Hepatocyte (in vitro differentiated cells): Measurements from ENCODE around the gene IFFO2. TPM values are rescaled to one million over a fixed set of nuclear protein-coding genes. Genes with fewer than 3 reads are reported as not detected.

Experiments used
- DNase-seq: peaks from one replicate; pipeline ENCODE4 v3.0.0-alpha.2; 2016; ENCODE audit warnings: low spot score
- H2AFZ ChIP-seq: fragments of 200-600 bp; sonication (generic); 2 replicates; pipeline ENCODE4 v1.6.0; 2016; ENCODE audit warnings: antibody characterized with exemption, mild to moderate bottlenecking
- H3K27ac ChIP-seq: fragments of 200-600 bp; sonication (generic); 2 replicates; pipeline ENCODE4 v1.5.1; 2016; ENCODE audit warnings: mild to moderate bottlenecking
- H3K27me3 ChIP-seq: fragments of 200-600 bp; sonication (generic); 2 replicates; pipeline ENCODE4 v1.6.1; 2016
- H3K36me3 ChIP-seq: fragments of 200-600 bp; sonication (generic); replicated peaks from 2 replicates; pipeline ENCODE4 v1.5.1; 2016; ENCODE audit warnings: low read depth; ENCODE audit not compliant: insufficient read depth
- H3K4me1 ChIP-seq: fragments of 200-600 bp; sonication (generic); 2 replicates; pipeline ENCODE4 v1.5.1; 2016; ENCODE audit warnings: mild to moderate bottlenecking, moderate library complexity; ENCODE audit not compliant: insufficient read depth
- H3K4me2 ChIP-seq: fragments of 200-600 bp; sonication (generic); 2 replicates; pipeline ENCODE4 v1.6.0; 2016
- H3K4me3 ChIP-seq: fragments of 200-600 bp; sonication (generic); 2 replicates; pipeline ENCODE4 v1.5.1; 2016; ENCODE audit warnings: mild to moderate bottlenecking
- H3K79me2 ChIP-seq: fragments of 200-600 bp; sonication (generic); 2 replicates; pipeline ENCODE4 v1.6.0; 2017; ENCODE audit warnings: mild to moderate bottlenecking
- H3K9me2 ChIP-seq: fragments of 200-600 bp; sonication (generic); replicated peaks from 2 replicates; pipeline ENCODE4 v1.6.0; 2017; ENCODE audit warnings: mild to moderate bottlenecking; ENCODE audit not compliant: insufficient read depth
- H3K9me3 ChIP-seq: fragments of 200-600 bp; sonication (generic); 2 replicates; pipeline ENCODE4 v1.5.1; 2016; ENCODE audit warnings: low read depth, mild to moderate bottlenecking
- H4K20me1 ChIP-seq: fragments of 200-600 bp; sonication (generic); 2 replicates; pipeline ENCODE4 v1.6.0; 2016; ENCODE audit warnings: mild to moderate bottlenecking; ENCODE audit not compliant: insufficient read depth, poor library complexity, severe bottlenecking
- EZH2 ChIP-seq: fragments of 200-600 bp; sonication (generic); IDR thresholded peaks from 2 replicates; pipeline ENCODE4 v1.6.1; 2016; ENCODE audit warnings: antibody characterized with exemption, mild to moderate bottlenecking, borderline replicate concordance
- EZH2phosphoT487 ChIP-seq: fragments of 200-600 bp; sonication (generic); IDR thresholded peaks from one replicate; pipeline ENCODE4 v1.6.1; 2018; ENCODE audit warnings: antibody characterized with exemption, mild to moderate bottlenecking, low read depth, moderate library complexity; ENCODE audit not compliant: unreplicated experiment, severe bottlenecking
- WGBS: methylation state at CpG from one replicate; pipeline ENCODE4 v1.1.6; 2016; ENCODE audit warnings: low lambda C conversion rate; ENCODE audit errors: missing lambda C conversion rate; 5-methylcytosine and 5-hydroxymethylcytosine counted together
- polyA plus RNA-seq: library from polyadenylated mRNA; unstranded; fragments of >200 nt; fragmentation: Nextera tagmentation; extraction: Ambion mirVana; gene quantifications from 2 replicates; pipeline ENCODE4 v1.2.1, GENCODE V29; 2016
- total RNA-seq: library from RNA; depleted of rRNA; stranded (reverse); fragments of >200 nt; gene quantifications from 2 replicates; pipeline ENCODE4 v1.2.3, GENCODE V29; 2014
- TF ChIP-seq, protein P1 (sequence below): fragments of 200-600 bp; sonication (generic); IDR thresholded peaks from 2 replicates; pipeline ENCODE4 v1.5.1; 2016; ENCODE audit warnings: antibody characterized with exemption, mild to moderate bottlenecking; ENCODE audit not compliant: poor library complexity

IFFO2 gene
- total and polyA plus RNA-seq, 2 experiments from 2014 or later: 0.85 to 7.2 TPM

DNA sequence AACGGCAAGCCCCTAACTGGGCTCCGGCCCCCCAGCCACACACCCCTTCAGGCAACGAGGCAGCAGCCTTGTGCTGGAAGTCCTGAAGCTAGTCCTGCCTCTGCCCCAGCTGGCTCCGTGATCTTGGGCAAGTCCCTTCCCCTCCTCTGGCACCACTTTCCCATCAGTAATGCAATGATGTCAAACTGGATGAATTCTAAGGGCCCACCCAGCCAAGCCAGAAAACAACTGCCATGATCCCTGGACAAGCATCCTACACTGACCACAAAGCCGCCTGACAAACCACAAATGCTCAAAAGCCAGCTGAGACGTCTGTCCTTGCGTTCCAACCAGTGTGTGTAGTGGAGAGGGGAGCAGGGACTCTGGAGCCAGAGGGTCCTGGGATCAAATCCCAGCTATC lies 26.8 kb downstream of the IFFO2 start:
- Histone ChIP-seq H2AFZ (no peak overlapping the region), H3K4me1 (peaks cover 6% of the 10 kb centered on the region), H3K9me2 (no peaks in the 10 kb centered on the region), H3K9me3 (no peaks in the 10 kb centered on the region), H3K4me2 (no peak overlapping the region), H3K4me3 (no peak overlapping the region), H4K20me1 (peaks cover 3% of the 10 kb centered on the region), H3K27ac (no peak overlapping the region), H3K36me3 (no peaks in the 10 kb centered on the region), H3K27me3 (no peaks in the 10 kb centered on the region), H3K79me2 (peaks cover 9% of the 10 kb centered on the region)
- TF ChIP-seq EZH2 (no peak), EZH2phosphoT487 (no peak)
- TF ChIP-seq, protein P1, sequence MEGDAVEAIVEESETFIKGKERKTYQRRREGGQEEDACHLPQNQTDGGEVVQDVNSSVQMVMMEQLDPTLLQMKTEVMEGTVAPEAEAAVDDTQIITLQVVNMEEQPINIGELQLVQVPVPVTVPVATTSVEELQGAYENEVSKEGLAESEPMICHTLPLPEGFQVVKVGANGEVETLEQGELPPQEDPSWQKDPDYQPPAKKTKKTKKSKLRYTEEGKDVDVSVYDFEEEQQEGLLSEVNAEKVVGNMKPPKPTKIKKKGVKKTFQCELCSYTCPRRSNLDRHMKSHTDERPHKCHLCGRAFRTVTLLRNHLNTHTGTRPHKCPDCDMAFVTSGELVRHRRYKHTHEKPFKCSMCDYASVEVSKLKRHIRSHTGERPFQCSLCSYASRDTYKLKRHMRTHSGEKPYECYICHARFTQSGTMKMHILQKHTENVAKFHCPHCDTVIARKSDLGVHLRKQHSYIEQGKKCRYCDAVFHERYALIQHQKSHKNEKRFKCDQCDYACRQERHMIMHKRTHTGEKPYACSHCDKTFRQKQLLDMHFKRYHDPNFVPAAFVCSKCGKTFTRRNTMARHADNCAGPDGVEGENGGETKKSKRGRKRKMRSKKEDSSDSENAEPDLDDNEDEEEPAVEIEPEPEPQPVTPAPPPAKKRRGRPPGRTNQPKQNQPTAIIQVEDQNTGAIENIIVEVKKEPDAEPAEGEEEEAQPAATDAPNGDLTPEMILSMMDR: no peak
- WGBS: 83% methylated on average over 7 of the region's 7 CpGs
- DNase-seq: no peak

DNA sequence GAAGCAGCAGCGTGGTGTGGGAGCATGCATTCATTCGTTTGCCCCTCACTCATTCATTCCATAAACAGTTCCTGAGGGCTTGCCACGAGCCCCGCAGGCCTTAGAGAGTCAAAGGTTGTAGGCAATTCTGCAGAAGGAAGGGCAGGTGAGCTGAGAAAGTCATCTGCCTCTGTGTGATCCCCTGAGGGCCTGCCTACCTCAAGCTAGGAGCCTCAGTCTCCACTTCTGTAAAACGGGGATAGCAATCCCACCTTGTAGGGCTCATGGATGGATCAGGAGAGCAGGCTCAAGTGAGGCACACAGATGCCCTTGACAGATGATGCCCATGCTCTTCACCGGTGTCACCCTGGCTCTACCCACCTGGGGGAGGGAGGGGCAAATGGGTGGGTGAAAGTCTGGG lies 27.5 kb downstream of the IFFO2 start:
- H3K4me2 ChIP-seq: no peak overlapping the region
- no peaks in the 10 kb centered on the region for H3K27me3 ChIP-seq
- no peak overlapping the region for H3K4me3 ChIP-seq
- H3K36me3 ChIP-seq: no peaks in the 10 kb centered on the region
- DNase-seq: no peak
- no peak overlapping the region for H3K27ac ChIP-seq
- 94% methylated on average over 6 of the region's 6 CpGs for WGBS
- no peaks in the 10 kb centered on the region for H3K9me2 ChIP-seq
- TF ChIP-seq EZH2 (no peak), EZH2phosphoT487 (no peak)
- TF ChIP-seq, protein P1: no peak
- no peaks in the 10 kb centered on the region for H3K9me3 ChIP-seq
- peaks cover 3% of the 10 kb centered on the region for H4K20me1 ChIP-seq
- H3K79me2 ChIP-seq: peaks cover 9% of the 10 kb centered on the region
- no peak overlapping the region for H2AFZ ChIP-seq
- H3K4me1 ChIP-seq: peaks cover 7% of the 10 kb centered on the region

DNA sequence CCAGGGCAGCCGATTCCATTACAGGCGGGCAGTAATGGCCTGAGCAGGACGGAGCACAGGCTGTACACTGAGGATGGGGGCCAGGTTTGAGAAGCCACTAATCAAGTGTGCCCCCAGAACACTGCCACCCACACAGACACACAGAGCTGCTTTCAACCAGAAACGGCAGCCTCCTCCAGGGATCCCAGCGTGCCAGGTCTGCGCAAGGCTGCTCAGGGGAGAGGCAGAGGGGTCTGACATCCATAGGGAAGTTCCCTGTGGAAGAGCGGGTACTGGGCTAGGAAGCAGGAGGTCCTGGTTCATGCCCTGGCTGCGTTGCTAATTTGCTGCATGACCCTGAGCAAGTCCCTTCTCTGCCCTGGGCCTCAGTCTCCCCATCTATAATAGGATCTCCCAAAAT lies 28.1 kb downstream of the IFFO2 start:
- WGBS: 91% methylated on average over 8 of the region's 8 CpGs
- peaks cover 9% of the 10 kb centered on the region for H3K79me2 ChIP-seq

More for the DNA sequence above, 28.1 kb downstream of the IFFO2 start:
- Histone ChIP-seq H3K9me2 (no peaks in the 10 kb centered on the region), H3K36me3 (no peaks in the 10 kb centered on the region), H3K9me3 (no peaks in the 10 kb centered on the region), H3K4me2 (no peak overlapping the region), H4K20me1 (peaks cover 3% of the 10 kb centered on the region), H3K27ac (no peak overlapping the region), H3K4me1 (peaks cover 12% of the 10 kb centered on the region), H3K4me3 (no peak overlapping the region), H2AFZ (no peak overlapping the region), H3K27me3 (no peaks in the 10 kb centered on the region)
- DNase-seq: no peak
- TF ChIP-seq, protein P1: no peak
- no peak for TF ChIP-seq EZH2phosphoT487
- TF ChIP-seq EZH2: no peak
